HepG2 (cell line): ENCODE measurements around the gene TTC32. TPM values are rescaled to one million over a fixed set of nuclear protein-coding genes. Genes with fewer than 3 reads are reported as not detected.

ENCODE experiments used
- ATAC-seq: fragments of 200-7000 bp; cut with Tn5 transposase; 3 replicates; pipeline ENCODE4 v1.9.1; 2020; ENCODE audit warnings: mild to moderate bottlenecking, moderate library complexity
- BruUV-seq: library from RNA; stranded (reverse); fragments of 400-500 nt; replicated peaks from 2 replicates; lab custom pipeline; 2021; lab: Mats Ljungman, UMichigan
- CTCF ChIA-PET: fragments of 300-600 bp; formaldehyde crosslinking; extraction: SDS; loops from one replicate; lab custom pipeline; 2021; ENCODE audit warnings: low total read pairs, inconsistent platforms, low intra/inter-chr PET ratio; lab: Yijun Ruan, JAX
- POLR2A ChIA-PET: fragments of 350-600 bp; sonication (Branson Sonifier 250); formaldehyde crosslinking; loops from one replicate; lab custom pipeline; 2020; ENCODE audit warnings: antibody characterized with exemption, inconsistent platforms; lab: Yijun Ruan, JAX
- DNase-seq: peaks from one replicate; pipeline ENCODE4 v3.0.0-alpha.2; 2015; ENCODE audit warnings: low spot score
- FAIRE-seq: peaks from 3 replicates; lab custom pipeline; 2011; peaks lifted over from hg19 to GRCh38; lab: Jason Lieb, UNC
- H2AFZ ChIP-seq: one replicate; pipeline ENCODE4 v1.6.1; 2011; ENCODE audit warnings: low read length, inconsistent platforms
- H3K27ac ChIP-seq: fragments of 300-600 bp; 3 replicates; pipeline ENCODE4 v1.8.0; 2011; ENCODE audit warnings: mixed run types, mild to moderate bottlenecking, mixed read lengths, low read length, inconsistent platforms; ENCODE audit not compliant: insufficient read depth; ENCODE audit errors: extremely low read length
- H3K27me3 ChIP-seq, 2 experiments: fragments of 200-600 bp in 1 of 2; 2 replicates in 1 of 2; 3 replicates in 1 of 2; pipeline versions ENCODE4 v1.6.0 to v1.8.0; 2011; ENCODE audit warnings: low read length in 2 of 2, mild to moderate bottlenecking in 2 of 2, moderate library complexity in 2 of 2, inconsistent platforms in 1 of 2; ENCODE audit not compliant: insufficient read depth in 2 of 2, control insufficient read depth in 1 of 2
- H3K36me3 ChIP-seq, 2 experiments: fragments of 200-600 bp in 1 of 2; replicated peaks in 1 of 2; 2 replicates in 1 of 2; 3 replicates in 1 of 2; pipeline versions ENCODE4 v1.5.1 to v1.8.0; 2011; ENCODE audit warnings: low read length in 2 of 2, inconsistent platforms in 1 of 2; ENCODE audit not compliant: insufficient read depth in 2 of 2, control insufficient read depth in 1 of 2
- H3K4me1 ChIP-seq: 2 replicates; pipeline ENCODE4 v1.5.1; 2012; ENCODE audit warnings: low read length, inconsistent platforms; ENCODE audit not compliant: insufficient read depth
- H3K4me2 ChIP-seq: 2 replicates; pipeline ENCODE4 v1.6.0; 2011; ENCODE audit warnings: low read depth, low read length, inconsistent platforms
- H3K4me3 ChIP-seq, 3 experiments: fragments of 200-600 bp in 1 of 3; sonication (generic), shearing (Covaris generic) in 1 of 3; replicated peaks in 1 of 3; 2 replicates each; pipeline ENCODE4 v1.5.1; 2011 to 2016; ENCODE audit warnings: low read length in 3 of 3, inconsistent platforms in 2 of 3, low read depth in 2 of 3, mild to moderate bottlenecking in 2 of 3, control low read depth in 1 of 3, mixed read lengths in 1 of 3; ENCODE audit not compliant: insufficient read depth in 1 of 3
- H3K79me2 ChIP-seq: one replicate; pipeline ENCODE4 v1.6.1; 2011; ENCODE audit warnings: low read length, inconsistent platforms; ENCODE audit not compliant: insufficient read depth
- H3K9ac ChIP-seq: 2 replicates; pipeline ENCODE4 v1.6.0; 2011; ENCODE audit warnings: mild to moderate bottlenecking, low read depth, low read length, inconsistent platforms; ENCODE audit not compliant: insufficient read depth
- H3K9me3 ChIP-seq: 2 replicates; pipeline ENCODE4 v1.5.1; 2012; ENCODE audit warnings: mild to moderate bottlenecking, low read length
- H4K20me1 ChIP-seq: 2 replicates; pipeline ENCODE4 v1.6.0; 2011; ENCODE audit warnings: inconsistent platforms, mild to moderate bottlenecking, low read length, moderate library complexity; ENCODE audit not compliant: insufficient read depth
- MNT ChIP-seq: fragments of 450-650 bp; IDR thresholded peaks from 2 replicates; pipeline ENCODE4 v1.6.1; 2016
- ZBTB2 ChIP-seq: sonication (generic); formaldehyde crosslinking; IDR thresholded peaks from 2 replicates; pipeline ENCODE4 v1.8.0; 2022; ENCODE audit warnings: low read depth, missing genetic modification reagents
- ZKSCAN8 ChIP-seq: IDR thresholded peaks from 2 replicates; pipeline ENCODE4 v1.6.1; 2016; ENCODE audit warnings: borderline replicate concordance, missing genetic modification reagents, missing compliant biosample characterization
- ZXDC ChIP-seq: sonication (generic); formaldehyde crosslinking; IDR thresholded peaks from 2 replicates; pipeline ENCODE4 v1.5.0; 2020; ENCODE audit warnings: mild to moderate bottlenecking, missing genetic modification reagents
- WGBS: methylation state at CpG from one replicate; pipeline ENCODE4 v1.1.6; 2017; ENCODE audit warnings: low lambda C conversion rate; 5-methylcytosine and 5-hydroxymethylcytosine counted together
- in situ Hi-C: cut with HindIII; loops from 2 replicates; pipeline ENCODE4 v1.10.0; 2017; ENCODE audit warnings: low pct_unique_long_range_greater_than_20kb; ENCODE audit not compliant: extremely low pct_ligation_motif_present
- intact Hi-C: fragments of 100-400 bp; cut with micrococcal nuclease; formaldehyde crosslinking; loops from one replicate; pipeline ENCODE4 v1.10.0; 2022; ENCODE audit not compliant: unreplicated experiment
- polyA plus RNA-seq, 8 experiments: library from polyadenylated mRNA; depleted of rRNA in 3 of 8; stranded (reverse) in 7 of 8; unstranded in 1 of 8; fragments of >200 nt; fragmentation: Illumina TruSeq in 4 of 8; extraction: Trizol in 4 of 8; gene quantifications; 2 replicates each; pipeline versions ENCODE4 v1.2.1 to v1.2.3, GENCODE V29; 2011 to 2016; ENCODE audit warnings: low read depth in 4 of 8, missing spikeins in 1 of 8, mixed read lengths in 1 of 8; ENCODE audit not compliant: insufficient read depth in 1 of 8
- total RNA-seq, 5 experiments: library from RNA; depleted of rRNA; stranded (reverse); fragments of >200 nt; fragmentation: Illumina TruSeq; extraction: Trizol; gene quantifications; 2 replicates each; pipeline ENCODE4 v1.2.3, GENCODE V29; 2016; ENCODE audit warnings: low read depth in 1 of 5

Gene TTC32
- total and polyA plus RNA-seq, 2 of the 13 experiments (the other 11 are each of a cell fraction or from before 2014, with no cell fraction given): 21.6 to 38.3 TPM

GRCh38 chr2:19883971-19884720 lies 17.6 kb downstream of the TTC32 start:
- WGBS: 91% methylated on average over 8 of the region's 8 CpGs
- Histone ChIP-seq H3K27me3 (no peaks in the 10 kb centered on the region), H3K4me3 (no peak overlapping the region), H4K20me1 (no peaks in the 10 kb centered on the region), H3K79me2 (no peaks in the 10 kb centered on the region), H3K4me2 (no peak overlapping the region), H3K9ac (no peak overlapping the region), H3K4me1 (no peaks in the 10 kb centered on the region), H3K27ac (no peak overlapping the region), H2AFZ (no peak overlapping the region), H3K9me3 (no peaks in the 10 kb centered on the region), H3K36me3 (no peaks in the 10 kb centered on the region)
- no peak for DNase-seq
- ChIA-PET CTCF (no interaction called here), POLR2A (interaction anchor here (1.2 kb wide), 1 partner anchor 17 kb away, joined by 3 read pairs; no protein-coding TSS in a partner anchor)
- FAIRE-seq: no peak
- no TSS peak for BruUV-seq
- in situ Hi-C loops: no loop called here
- no peak for ATAC-seq
- TF ChIP-seq MNT (peak; percentile 30; the same call in 1 of the 2 replicates), ZXDC (CRISPR knock-in tag) (no peak), ZBTB2 (CRISPR knock-in tag) (no peak), ZKSCAN8 (CRISPR knock-in tag) (no peak)
- intact Hi-C loops: no loop called here
